GM12878 (cell line): ENCODE data around the gene ZNF776.
"Not testable (repeated sequence)": the region's sequence is repeated elsewhere in the genome, so short reads cannot be mapped to it uniquely, and the experiment has no call there.

ENCODE experiments used
- CREB1 ChIP-seq: IDR thresholded peaks from 2 replicates; pipeline ENCODE4 v1.6.1; 2012; ENCODE audit warnings: low read depth, mild to moderate bottlenecking, inconsistent platforms
- CTCF ChIP-seq, 3 experiments: IDR thresholded peaks in 2 of 3; conservative IDR thresholded peaks in 1 of 3; 2 replicates each; pipeline ENCODE4 v1.5.1; 2011; ENCODE audit warnings: low read depth in 3 of 3, low read length in 3 of 3, mild to moderate bottlenecking in 3 of 3, control low read depth in 2 of 3, moderate library complexity in 2 of 3, inconsistent platforms in 1 of 3, mixed read lengths in 1 of 3; ENCODE audit not compliant: control insufficient read depth in 2 of 3, insufficient read depth in 1 of 3; ENCODE audit errors: extremely low read depth in 1 of 3
- CUX1 ChIP-seq: IDR thresholded peaks from 2 replicates; pipeline ENCODE4 v1.6.1; 2012; ENCODE audit warnings: improper control_type of control experiment, low read depth, low read length; ENCODE audit not compliant: insufficient replicate concordance
- EZH2 ChIP-seq: IDR thresholded peaks from 2 replicates; pipeline ENCODE4 v1.6.1; 2012; ENCODE audit warnings: low read depth, mild to moderate bottlenecking, control low read depth, inconsistent platforms, low read length, borderline replicate concordance; ENCODE audit not compliant: control insufficient read depth
- MXI1 ChIP-seq: fragments of 150-350 bp; IDR thresholded peaks from 2 replicates; pipeline ENCODE4 v1.6.1; 2011; ENCODE audit warnings: low read depth, mild to moderate bottlenecking, inconsistent platforms, low read length, improper control_type of control experiment
- POU2F2 ChIP-seq: IDR thresholded peaks from 3 replicates; pipeline ENCODE4 v1.6.1; 2011; ENCODE audit warnings: low read depth, mild to moderate bottlenecking, low read length, borderline replicate concordance
- RCOR1 ChIP-seq: conservative IDR thresholded peaks from 2 replicates; pipeline ENCODE4 v1.6.1; 2012; ENCODE audit warnings: low read depth, low read length, improper control_type of control experiment
- YY1 ChIP-seq: IDR thresholded peaks from 2 replicates; pipeline ENCODE4 v1.6.1; 2011; ENCODE audit warnings: low read depth, mild to moderate bottlenecking, low read length
- ZBED1 ChIP-seq: IDR thresholded peaks from 2 replicates; pipeline ENCODE4 v1.6.1; 2016; ENCODE audit warnings: borderline replicate concordance

GRCh38 chr19:57738770-57739169 is 7.8 kb upstream of the ZNF776 start:
- not testable (repeated sequence) for TF ChIP-seq EZH2; CREB1; CTCF (IDR thresholded peaks at IDR 0.05 in 2 of 3, conservative IDR thresholded peaks at IDR 0.05 in 1 of 3; ENCODE audit: control insufficient read depth in 2 of 3, extremely low read depth in 1 of 3, insufficient read depth in 1 of 3, low read depth in 3 of 3, low read length in 3 of 3); CUX1; ZBED1; YY1; RCOR1; POU2F2; MXI1
